GM19372 (cell line): ENCODE measurements around the gene FAM107B.
A peak's percentile ranks its signal among the peaks of the same experiment; 100 is the strongest.

ENCODE experiments used
- ATAC-seq: cut with Tn5 transposase; IDR thresholded peaks from one replicate; pipeline ENCODE4 v1.9.1; 2021; ENCODE audit warnings: mild to moderate bottlenecking, low read depth, moderate library complexity; ENCODE audit not compliant: unreplicated experiment

Gene FAM107B

DNA sequence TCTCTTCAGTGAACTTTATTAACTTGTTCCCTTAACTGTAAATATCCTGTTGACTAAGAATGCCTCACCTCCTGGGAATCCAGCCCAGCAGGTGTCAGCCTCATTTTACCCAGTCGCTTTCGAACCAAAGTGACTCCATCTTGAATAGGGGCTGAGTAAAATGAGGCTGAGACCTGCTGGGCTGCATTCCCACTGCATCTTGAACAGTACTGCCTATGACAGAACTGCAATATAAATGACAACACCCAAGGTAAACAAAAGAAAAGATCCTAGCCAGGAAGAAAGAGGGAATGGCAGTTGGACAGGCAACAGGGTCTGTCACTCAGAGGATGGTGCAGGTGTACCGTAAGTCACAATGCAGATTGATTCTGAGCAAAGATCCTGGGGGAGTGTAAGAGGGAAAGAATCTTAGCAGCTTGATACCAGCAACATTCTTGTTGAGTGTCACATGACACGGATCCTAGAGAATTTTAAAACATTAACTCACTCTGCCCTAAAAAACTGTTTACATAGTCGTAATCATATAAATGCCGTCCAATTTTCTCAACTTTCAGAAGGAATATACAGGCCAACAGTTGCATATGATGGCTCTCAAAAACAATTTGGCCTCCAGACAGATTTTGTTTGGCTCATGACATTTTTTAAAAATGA is 4.4 kb upstream of the FAM107B start:
- no peak for ATAC-seq

DNA sequence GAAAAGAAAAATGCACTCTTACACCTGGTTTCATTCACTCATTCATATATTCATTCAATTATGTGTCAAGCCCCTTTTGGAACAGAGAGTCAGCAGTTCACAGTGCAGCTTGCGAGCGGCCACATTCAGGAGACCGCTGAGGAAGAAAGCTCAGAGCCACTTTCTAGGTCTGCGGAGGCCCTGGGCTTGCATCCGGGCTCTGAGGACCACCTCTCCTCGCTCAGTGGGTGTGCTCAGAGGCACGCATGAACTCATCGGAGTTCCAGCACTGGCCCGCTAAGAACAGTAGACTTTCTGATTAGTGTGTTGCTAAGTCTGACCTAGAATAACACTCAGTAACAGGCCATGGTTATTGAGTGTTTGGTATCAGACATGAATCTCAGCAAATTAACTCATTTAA is 1.8 kb upstream of the FAM107B start:
- no peak for ATAC-seq

DNA sequence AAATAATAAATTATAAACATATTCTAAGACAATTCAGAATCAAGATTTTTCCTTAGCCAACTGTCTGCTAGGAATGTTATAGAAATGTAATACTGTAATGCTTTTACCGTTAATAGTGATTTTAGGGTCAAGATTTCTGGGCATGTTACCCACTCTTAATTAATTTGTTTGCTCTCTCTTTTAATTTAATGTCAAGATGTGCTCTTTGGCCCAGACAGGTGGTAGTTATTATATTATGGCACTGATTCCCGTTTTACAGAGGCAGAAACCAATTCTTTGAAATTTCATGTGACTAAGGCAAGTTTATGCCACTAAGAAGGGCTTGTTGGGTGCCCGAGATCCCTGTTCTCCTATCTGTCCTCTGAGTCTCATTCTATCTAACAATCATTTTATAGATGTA is 959 bp upstream of the FAM107B start:
- ATAC-seq = no peak

DNA sequence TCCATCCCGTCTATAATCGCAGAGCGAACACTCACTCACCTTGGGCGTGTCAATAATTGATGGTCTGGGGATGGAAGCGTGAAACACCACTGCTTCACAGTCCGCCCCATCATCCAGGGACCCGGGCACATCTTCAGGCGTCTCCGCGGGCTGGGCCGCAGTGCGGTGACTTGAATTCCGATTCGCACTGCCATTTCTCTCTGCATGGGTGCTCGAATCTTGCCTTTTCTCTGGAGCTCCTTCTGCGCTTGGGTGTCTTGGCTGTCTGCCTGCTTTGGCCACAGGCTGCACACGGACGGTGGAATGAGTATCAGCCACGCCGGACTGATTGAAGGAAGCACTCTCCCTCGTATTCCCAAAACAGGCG is 500 bp downstream of the FAM107B start:
- no peak for ATAC-seq

DNA sequence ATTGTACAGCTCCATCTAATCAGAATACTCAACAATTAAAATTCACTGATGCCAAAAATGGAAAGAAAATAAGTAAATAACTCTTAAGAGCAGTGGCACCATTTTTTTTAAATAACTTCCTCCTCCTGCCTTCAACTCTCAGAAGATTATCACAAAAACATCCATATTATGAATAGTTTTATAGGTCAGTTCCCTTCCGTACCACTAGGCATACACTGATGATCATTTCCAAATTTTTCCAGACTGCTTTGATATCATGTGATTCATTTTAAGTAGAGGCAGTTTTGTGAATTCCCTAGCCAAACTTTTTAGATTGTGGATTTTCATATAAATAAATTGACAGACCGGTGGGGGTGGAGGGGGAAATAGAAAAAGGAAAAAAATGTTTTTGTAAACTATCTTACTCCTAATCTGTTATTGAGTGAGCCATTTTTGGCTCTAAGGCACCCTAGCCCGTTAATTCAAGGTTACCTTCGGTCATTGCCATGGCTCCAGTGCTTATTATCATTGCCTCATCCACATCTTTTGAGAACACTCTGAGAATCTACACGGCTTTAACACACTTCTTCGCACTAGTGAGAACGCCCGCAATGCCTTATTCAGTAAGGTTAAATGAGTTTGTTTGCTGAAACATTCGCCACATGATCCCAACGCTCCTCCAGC is 1.0 kb downstream of the FAM107B start:
- no peak for ATAC-seq

DNA sequence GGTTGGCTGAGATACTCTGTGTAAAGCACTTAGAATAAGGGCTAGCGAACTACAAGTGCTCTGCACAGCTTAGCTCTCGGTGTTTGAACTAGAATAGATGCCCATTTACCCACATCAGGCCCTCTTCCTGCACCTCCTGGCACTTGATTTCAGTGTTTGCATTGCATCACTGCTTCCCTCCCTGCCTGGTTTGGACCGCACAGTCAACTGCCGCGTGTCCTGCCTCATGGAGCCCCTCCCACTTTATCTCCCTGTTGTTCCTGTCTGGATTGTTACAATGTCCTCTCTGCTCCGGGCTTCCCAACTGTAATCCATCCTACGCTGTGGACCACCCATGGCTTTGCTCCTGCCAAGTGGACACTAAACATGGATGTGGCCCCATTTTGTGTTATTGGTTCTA is 2.3 kb downstream of the FAM107B start:
- no peak for ATAC-seq

DNA sequence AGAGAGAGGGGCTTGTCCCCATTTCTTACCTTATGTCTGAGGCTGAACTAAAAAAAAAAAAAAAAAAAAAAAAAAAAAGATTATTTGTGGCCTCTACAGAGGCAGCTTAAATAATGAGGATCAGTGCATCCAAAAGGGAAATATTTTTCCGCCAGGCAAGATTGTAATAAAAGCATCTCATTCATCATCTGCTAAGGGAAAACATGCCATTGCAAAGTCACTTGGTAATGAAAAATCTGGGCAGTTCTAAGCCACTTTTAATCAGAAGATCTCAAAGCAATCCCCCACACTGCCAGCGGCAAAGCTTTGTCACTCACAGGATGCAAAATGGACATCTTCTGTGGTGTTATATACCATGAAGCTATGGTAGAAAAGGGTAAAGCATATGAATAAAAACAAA is 3.8 kb downstream of the FAM107B start:
- no peak for ATAC-seq

DNA sequence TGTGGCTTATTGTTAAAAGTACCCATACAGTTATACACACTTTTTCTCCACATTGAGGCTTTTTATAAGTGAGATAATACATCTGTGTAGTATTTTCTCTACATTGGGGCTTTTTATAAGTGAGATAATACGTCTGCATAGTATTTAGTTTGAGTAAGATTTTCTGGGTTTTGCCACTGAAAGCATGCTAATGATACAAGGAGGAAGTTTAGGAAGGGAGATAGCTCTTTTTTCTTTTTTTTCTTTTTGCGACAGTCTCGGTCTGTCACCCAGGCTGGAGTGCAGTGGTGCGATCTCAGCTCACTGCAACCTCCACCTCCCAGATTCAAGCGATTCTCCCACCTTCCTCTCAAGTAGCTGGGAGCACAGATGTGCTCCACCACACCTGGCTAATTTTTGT is 13.3 kb downstream of the FAM107B start:
- no peak for ATAC-seq

DNA sequence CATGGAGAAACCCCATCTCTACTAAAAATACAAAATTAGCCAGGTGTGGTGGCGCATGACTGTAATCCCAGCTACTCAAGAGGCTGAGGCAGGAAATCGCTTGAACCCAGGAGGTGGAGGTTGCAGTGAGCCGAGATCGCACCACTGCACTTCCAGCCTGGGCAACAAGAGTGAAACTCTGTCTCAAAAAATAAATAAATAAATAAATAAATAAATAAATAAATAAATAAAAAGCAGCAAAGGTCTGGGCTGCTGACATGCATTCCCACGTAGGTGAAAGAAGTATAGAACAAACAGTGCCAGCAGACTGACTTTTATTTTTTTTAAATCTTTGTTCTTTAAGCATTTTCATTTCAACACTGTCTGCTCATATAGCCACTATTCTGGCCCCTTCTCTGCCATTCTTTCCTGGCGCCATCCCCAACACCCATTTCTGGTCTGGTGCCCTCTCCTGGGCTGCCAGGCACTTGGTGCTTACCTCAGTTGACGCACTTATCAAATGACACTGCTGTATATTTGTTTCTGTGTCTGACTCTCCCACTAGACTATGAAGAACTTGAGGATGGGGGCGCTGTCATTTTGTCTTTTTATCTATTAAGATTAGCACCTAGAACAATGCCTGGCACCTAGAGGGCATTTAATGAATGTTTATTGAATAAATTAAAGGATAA is 15.6 kb downstream of the FAM107B start:
- no peak for ATAC-seq

DNA sequence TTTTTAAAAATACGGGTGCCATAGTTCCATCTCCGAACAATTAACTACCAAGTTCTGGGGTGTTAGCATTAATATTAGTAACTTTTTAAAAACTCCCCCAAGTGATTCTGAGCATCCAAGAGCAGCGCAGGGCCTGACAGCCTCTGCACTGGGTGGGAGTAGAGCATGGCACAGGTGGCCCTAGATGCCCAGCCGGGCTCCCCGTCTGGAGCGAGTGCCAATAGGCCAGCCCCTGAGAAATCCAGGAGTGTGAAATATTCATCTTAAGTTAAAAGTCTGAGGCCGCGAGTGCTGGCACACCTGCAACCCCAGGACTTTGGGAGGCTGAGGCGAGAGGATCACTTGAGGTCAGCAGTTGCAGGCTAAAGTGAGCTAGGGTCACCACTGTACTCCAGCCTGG is 16.2 kb downstream of the FAM107B start:
- ATAC-seq = no peak

DNA sequence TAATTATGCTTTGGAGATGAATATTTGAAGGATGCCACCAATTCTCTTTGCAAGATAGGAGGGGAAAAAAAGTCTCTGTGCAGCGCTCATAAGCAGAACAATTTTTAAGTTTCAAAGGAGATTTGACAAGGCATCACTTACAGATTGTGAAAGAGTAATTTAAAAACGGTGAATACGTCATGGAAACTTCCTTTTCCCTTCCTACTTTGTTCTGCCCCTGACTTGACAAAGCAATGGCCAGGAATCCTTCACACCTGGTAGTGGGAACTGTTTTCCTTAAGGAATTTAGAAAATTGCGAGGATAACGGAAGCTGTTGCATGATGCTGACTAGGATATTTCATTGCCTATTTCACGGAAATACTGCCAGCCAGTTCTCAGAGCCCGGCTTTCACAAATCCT is 16.7 kb downstream of the FAM107B start:
- ATAC-seq = no peak

DNA sequence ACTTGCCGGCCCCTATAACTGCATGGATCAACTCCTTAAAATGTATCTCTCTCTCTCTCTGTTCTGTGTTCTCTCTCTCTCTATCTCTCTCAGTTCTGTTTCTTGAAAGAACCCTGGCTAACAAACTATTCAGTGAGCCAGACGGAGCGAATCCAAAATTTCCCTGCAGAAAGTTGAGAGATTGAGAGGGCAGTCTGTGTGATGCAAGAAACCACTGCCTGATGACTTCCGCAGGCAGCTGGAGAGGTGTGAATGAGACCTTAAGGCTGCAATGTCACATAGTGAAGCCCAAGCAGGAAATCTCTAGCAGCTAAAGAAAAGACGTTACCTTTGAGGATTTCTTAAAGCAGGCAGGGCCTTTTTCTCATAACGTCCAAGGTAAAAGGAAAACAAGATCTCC is 17.3 kb downstream of the FAM107B start:
- no peak for ATAC-seq

DNA sequence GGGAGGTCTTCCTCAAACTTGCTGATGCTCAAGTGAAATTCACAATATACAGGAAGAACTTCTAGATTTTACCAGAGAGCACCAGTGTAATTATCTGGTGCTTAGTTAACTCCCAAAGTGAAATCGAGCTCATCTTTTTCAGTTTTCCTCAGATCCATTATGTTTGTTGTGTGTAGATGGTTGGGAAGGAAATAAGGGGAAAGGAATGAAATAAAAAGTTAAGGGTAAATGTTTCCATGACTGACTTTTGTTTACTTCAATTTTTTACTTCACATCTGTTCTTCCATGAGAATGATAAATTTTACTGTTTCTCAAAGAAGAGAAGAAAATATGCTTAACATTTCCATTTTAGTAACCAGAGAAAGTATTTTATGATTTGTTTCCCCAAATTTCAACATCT is 21.3 kb downstream of the FAM107B start:
- no peak for ATAC-seq

DNA sequence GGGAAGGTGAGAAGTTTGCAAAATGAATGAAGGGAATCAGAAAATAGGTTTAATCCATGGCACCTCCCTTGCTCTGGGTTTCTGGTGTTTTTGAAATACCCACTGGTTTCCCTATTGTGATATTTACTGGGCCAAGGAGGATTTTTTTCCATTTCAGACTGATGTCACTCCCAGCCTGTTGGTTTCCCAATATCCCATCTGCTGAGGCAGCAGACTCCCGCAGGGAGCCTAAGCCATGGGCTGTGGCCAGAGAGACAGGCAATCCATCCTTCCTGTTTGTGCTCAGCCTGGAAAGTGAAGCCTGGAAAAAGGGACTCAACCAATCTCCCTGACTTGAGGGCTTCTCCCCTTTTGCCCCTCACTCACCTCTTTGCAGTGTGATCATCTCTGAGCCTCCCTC is 22.8 kb downstream of the FAM107B start:
- ATAC-seq = no peak

DNA sequence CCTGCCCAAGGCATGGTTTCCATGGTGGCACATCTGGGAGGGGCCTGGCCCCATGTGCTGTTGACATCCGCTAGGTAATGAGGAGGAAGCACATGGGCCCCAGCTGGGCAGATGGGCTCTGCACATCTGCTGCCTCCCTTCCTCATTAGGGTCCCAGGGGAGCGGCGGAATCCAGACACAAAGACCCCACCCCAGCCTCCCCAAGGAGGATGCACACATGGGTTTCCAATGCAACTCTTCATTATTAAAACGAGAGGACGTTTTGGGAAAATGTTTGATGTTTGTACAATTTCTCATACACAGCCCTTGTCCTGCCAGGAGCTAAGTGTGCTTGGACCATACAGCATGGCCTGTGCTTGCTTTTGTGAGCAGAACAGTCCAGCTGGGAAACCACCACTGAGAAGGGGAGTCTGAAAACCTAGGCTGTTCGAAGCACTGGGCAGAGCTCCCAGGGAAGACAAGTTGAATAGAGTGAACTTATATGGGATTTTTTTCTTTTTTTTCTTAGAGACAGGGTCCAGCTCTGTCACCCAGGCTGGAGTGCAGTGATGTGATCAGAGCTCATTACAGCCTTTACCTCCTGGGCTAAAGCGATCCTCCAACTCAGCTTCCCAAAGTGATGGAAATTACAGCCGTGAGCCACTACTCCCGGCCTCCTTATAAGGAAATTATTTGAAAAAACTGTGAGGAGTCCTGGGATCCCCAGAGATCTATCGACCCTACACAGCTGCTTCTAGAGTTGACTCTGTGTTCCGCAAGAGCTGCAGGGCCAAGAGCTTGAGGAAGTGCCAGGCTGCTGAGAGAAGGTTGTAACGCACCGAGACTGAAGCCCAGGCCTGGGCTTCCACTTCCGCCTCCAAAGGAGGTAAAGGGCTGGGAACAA is 23.4 kb downstream of the FAM107B start:
- no peak for ATAC-seq

DNA sequence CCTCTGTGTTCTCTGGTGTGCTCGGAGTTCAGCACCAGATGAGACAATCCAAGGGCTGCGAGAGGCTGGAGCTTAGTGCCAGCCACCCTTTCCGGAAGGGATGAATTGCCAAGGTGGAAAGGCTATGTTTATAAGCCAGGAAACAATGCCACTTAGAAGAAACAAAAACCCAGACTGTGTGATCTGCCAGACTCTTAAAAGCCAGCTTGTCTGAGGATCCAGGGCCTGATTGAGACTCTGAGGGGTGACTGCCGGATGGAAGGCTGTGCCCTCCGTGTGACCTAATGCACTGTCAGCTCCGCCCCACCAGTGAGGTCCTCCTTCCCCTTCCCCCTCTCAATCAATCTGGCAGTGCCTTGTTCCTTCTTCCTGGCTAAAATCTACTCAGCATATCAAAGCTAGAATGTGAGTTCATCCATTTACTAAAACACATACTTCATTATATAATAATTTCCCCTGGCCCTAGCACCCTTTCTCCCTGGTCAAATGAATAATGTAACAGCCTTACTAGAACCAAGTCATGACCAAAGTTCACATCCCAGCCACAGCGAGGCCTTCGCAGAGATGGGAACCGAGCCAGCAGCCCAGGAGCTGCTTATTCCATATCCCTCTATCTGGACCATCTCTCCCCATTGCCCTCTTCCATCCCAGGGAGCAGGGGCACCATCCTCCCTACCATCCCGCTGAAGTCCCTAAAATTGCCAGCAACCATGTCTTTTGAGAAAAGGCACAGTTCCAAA is 25.5 kb downstream of the FAM107B start:
- ATAC-seq = no peak

DNA sequence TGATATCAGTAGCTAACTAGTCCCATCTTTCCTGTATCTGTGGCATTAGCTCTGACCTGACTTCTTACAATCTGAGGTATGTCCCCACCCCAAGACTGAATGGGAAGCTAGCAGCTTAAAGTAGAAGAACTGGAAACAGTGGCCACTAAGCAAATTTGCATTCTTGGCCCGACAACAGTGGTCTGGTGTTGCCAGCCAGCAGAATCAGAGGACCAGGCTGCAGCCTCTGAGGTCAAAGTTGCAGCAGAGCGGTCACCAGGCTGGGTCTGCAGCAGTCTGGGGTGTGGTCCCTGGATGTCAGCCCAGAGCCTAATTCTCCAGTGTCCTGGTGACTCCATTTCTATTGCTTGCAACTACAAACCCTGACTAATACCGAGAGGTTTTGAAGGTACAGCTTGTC is 26.3 kb downstream of the FAM107B start:
- no peak for ATAC-seq

DNA sequence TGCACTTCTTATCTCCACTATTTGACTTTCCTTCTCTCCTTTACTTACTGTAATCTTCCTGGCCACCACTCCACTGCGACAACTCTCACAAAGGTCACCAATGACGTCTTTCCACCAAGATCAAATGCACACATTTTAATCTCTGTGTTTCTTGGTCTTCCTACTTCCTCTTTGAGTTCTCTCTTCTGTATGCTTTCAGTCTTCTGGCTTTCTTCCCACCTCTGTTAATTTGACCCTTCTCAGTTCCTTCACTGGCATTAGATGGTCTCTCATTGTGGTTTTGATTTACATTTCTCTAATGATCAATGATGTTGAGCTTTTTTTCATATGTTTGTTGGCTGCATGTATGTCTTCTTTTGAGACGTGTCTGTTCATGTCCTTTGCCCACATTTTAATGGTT is 31.9 kb downstream of the FAM107B start:
- peak; percentile 83 for ATAC-seq

DNA sequence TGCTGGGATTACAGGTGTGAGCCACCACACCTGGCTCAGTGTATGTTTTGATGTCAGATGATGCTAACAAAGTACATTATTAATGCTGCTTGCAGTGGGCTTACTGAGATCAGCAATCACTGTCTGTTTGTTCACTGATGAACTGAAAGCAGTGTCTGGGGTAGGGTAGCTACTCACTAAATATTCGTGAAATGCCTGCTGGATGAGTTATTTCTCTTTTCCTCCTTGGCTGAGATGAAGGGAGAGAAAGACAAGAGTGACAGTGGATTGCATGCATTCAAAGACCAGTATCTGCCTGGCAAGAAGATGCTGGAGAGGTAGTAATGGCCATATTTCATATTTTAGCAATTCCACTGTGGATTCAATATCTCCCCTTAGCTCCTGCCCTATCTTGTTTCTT is 32.3 kb downstream of the FAM107B start:
- no peak for ATAC-seq

DNA sequence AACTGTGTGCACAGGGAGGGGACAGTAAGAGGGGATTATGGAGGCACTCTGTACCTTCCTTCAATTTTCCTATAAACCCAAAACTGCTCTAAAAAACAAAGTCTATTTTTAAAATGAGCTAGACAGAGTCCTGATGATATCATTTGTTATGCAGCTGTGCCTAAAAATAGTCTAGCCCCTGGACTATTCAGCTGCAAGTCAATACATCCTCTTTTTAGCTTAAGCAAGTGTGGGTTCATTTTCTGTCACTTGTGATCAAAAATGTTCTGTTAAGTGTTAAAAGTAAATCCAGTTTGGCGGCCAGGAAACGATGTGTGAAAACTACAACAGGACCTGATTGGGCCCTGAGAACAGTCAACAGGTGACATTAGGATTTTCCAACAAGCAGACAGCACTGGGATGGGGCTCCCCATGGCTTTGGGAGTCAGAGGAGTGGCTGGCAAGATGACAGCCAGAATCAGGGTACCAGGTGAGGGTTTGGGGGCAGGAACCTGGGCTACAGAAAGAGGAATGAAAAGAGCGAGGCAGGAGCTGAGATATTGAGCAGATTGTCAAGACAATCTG is 33.9 kb downstream of the FAM107B start:
- ATAC-seq = peak; percentile 46
